IMR-90 (cell line): ENCODE measurements around the gene KATNIP. TPM values are rescaled to one million over a fixed set of nuclear protein-coding genes. Genes with fewer than 3 reads are reported as not detected.

Source experiments
- ATAC-seq: fragments of 200-7000 bp; cut with Tn5 transposase; 2 replicates; pipeline ENCODE4 v1.9.1; 2020; ENCODE audit warnings: low read depth, mild to moderate bottlenecking, moderate library complexity
- BruUV-seq: library from RNA; stranded (reverse); fragments of 400-500 nt; replicated peaks from 2 replicates; lab custom pipeline; 2021; lab: Mats Ljungman, UMichigan
- CTCF ChIA-PET: fragments of 300-600 bp; formaldehyde crosslinking; extraction: SDS; loops from one replicate; lab custom pipeline; 2021; ENCODE audit warnings: antibody characterized with exemption; lab: Yijun Ruan, JAX
- POLR2A ChIA-PET: fragments of 300-600 bp; sonication (Branson Sonifier 250); formaldehyde crosslinking; loops from one replicate; lab custom pipeline; 2022; ENCODE audit warnings: antibody characterized with exemption; ENCODE audit not compliant: unreplicated experiment; lab: Charles Lee
- DNase-seq: peaks from one replicate; pipeline ENCODE4 v3.0.0; 2013
- H2AFZ ChIP-seq: replicated peaks from 2 replicates; pipeline ENCODE3; 2013; ENCODE audit warnings: low read length, mild to moderate bottlenecking; ENCODE audit not compliant: poor library complexity
- H2AK5ac ChIP-seq: 2 replicates; pipeline ENCODE4 v1.6.1; 2013; ENCODE audit warnings: low read depth, low read length, inconsistent platforms
- H2AK9ac ChIP-seq: replicated peaks from 2 replicates; pipeline ENCODE3; 2013; ENCODE audit warnings: mild to moderate bottlenecking, low read depth, low read length, moderate library complexity; ENCODE audit not compliant: poor library complexity
- H2BK120ac ChIP-seq: 2 replicates; pipeline ENCODE4 v1.6.1; 2013; ENCODE audit warnings: low read depth, low read length, inconsistent platforms
- H2BK15ac ChIP-seq: 3 replicates; pipeline ENCODE4 v1.6.1; 2013; ENCODE audit warnings: low read depth, low read length, inconsistent platforms
- H2BK20ac ChIP-seq: 2 replicates; pipeline ENCODE4 v1.6.1; 2013; ENCODE audit warnings: low read depth, mild to moderate bottlenecking, inconsistent platforms, low read length, moderate library complexity
- H2BK5ac ChIP-seq: 2 replicates; pipeline ENCODE4 v1.6.1; 2013; ENCODE audit warnings: mild to moderate bottlenecking, low read depth, low read length, inconsistent platforms; ENCODE audit not compliant: poor library complexity, severe bottlenecking
- H3K14ac ChIP-seq: replicated peaks from 2 replicates; pipeline ENCODE4 v1.6.1; 2013; ENCODE audit warnings: low read depth, low read length, inconsistent platforms
- H3K18ac ChIP-seq: 2 replicates; pipeline ENCODE4 v1.6.1; 2013; ENCODE audit warnings: low read depth, low read length, control low read depth
- H3K23ac ChIP-seq: 2 replicates; pipeline ENCODE4 v1.6.1; 2013; ENCODE audit warnings: low read depth, low read length, inconsistent platforms
- H3K27ac ChIP-seq: 2 replicates; pipeline ENCODE4 v1.5.1; 2013; ENCODE audit warnings: mild to moderate bottlenecking, control low read depth, low read length; ENCODE audit not compliant: insufficient read depth
- H3K27me3 ChIP-seq: 2 replicates; pipeline ENCODE4 v1.6.1; 2013; ENCODE audit warnings: low read length; ENCODE audit not compliant: control insufficient read depth, insufficient read depth
- H3K36me3 ChIP-seq: 2 replicates; pipeline ENCODE4 v1.6.1; 2013; ENCODE audit warnings: low read length, mixed read lengths; ENCODE audit not compliant: control insufficient read depth, insufficient read depth
- H3K4ac ChIP-seq: 2 replicates; pipeline ENCODE4 v1.6.1; 2013; ENCODE audit warnings: low read depth, low read length, inconsistent platforms
- H3K4me1 ChIP-seq: 2 replicates; pipeline ENCODE4 v1.6.1; 2013; ENCODE audit warnings: low read length, mixed read lengths; ENCODE audit not compliant: control insufficient read depth, insufficient read depth
- H3K4me2 ChIP-seq: 2 replicates; pipeline ENCODE4 v1.6.1; 2013; ENCODE audit warnings: low read depth, mild to moderate bottlenecking, control low read depth, low read length, moderate library complexity
- H3K4me3 ChIP-seq: 2 replicates; pipeline ENCODE4 v1.5.1; 2013; ENCODE audit warnings: low read depth, mild to moderate bottlenecking, control low read depth, low read length, moderate library complexity; ENCODE audit not compliant: insufficient read depth
- H3K56ac ChIP-seq: 2 replicates; pipeline ENCODE4 v1.6.1; 2013; ENCODE audit warnings: low read length, inconsistent platforms; ENCODE audit not compliant: insufficient read depth; ENCODE audit errors: extremely low read depth
- H3K79me1 ChIP-seq, 2 experiments: 2 replicates each; pipeline ENCODE4 v1.6.1; 2013; ENCODE audit warnings: low read length in 2 of 2, inconsistent platforms in 1 of 2, low read depth in 1 of 2
- H3K9ac ChIP-seq: 2 replicates; pipeline ENCODE4 v1.6.1; 2013; ENCODE audit warnings: low read depth, low read length, control low read depth
- H3K9me1 ChIP-seq: 2 replicates; pipeline ENCODE4 v1.6.1; 2013; ENCODE audit warnings: low read length, inconsistent platforms; ENCODE audit not compliant: insufficient read depth
- H3K9me3 ChIP-seq: 2 replicates; pipeline ENCODE4 v1.6.1; 2013; ENCODE audit warnings: low read length; ENCODE audit not compliant: control insufficient read depth, insufficient read depth
- H4K20me1 ChIP-seq: 2 replicates; pipeline ENCODE4 v1.6.1; 2013; ENCODE audit warnings: low read length, inconsistent platforms; ENCODE audit not compliant: insufficient read depth
- H4K5ac ChIP-seq: 2 replicates; pipeline ENCODE4 v1.6.1; 2013; ENCODE audit warnings: mild to moderate bottlenecking, low read depth, low read length, control low read depth
- H4K8ac ChIP-seq, 2 experiments: 2 replicates each; pipeline ENCODE4 v1.6.1; 2013; ENCODE audit warnings: low read depth in 2 of 2, low read length in 2 of 2, control low read depth in 1 of 2, inconsistent platforms in 1 of 2
- H4K91ac ChIP-seq: 2 replicates; pipeline ENCODE4 v1.6.1; 2013; ENCODE audit warnings: low read depth, low read length, inconsistent platforms; ENCODE audit not compliant: insufficient read depth
- BHLHE40 ChIP-seq: fragments of 150-350 bp; IDR thresholded peaks from 2 replicates; pipeline ENCODE4 v1.6.1; 2016; ENCODE audit warnings: mild to moderate bottlenecking, low read depth, low read length
- CEBPB ChIP-seq: IDR thresholded peaks from 2 replicates; pipeline ENCODE4 v1.6.1; 2012; ENCODE audit warnings: low read depth, low read length, improper control_type of control experiment
- CHD1 ChIP-seq: IDR thresholded peaks from 2 replicates; pipeline ENCODE4 v1.6.1; 2012; ENCODE audit warnings: low read depth, low read length, improper control_type of control experiment
- CTCF ChIP-seq: conservative IDR thresholded peaks from 2 replicates; pipeline ENCODE4 v1.5.1; 2012; ENCODE audit warnings: mild to moderate bottlenecking, low read depth, low read length, improper control_type of control experiment
- ELK1 ChIP-seq: fragments of 150-350 bp; IDR thresholded peaks from 2 replicates; pipeline ENCODE4 v1.6.1; 2016; ENCODE audit warnings: low read depth, mild to moderate bottlenecking, low read length, moderate library complexity, borderline replicate concordance
- FOS ChIP-seq: fragments of 150-350 bp; IDR thresholded peaks from 2 replicates; pipeline ENCODE4 v1.6.1; 2016; ENCODE audit warnings: low read depth, low read length
- NFE2L2 ChIP-seq: fragments of 150-350 bp; IDR thresholded peaks from 2 replicates; pipeline ENCODE4 v1.6.1; 2016; ENCODE audit warnings: low read depth, mild to moderate bottlenecking, low read length
- POLR2A ChIP-seq: IDR thresholded peaks from 2 replicates; pipeline ENCODE4 v1.6.1; 2012; ENCODE audit warnings: mild to moderate bottlenecking, low read depth, low read length
- RAD21 ChIP-seq: IDR thresholded peaks from 2 replicates; pipeline ENCODE4 v1.6.1; 2012; ENCODE audit warnings: low read length, improper control_type of control experiment
- RCOR1 ChIP-seq: IDR thresholded peaks from 2 replicates; pipeline ENCODE4 v1.6.1; 2012; ENCODE audit warnings: mild to moderate bottlenecking, low read length, improper control_type of control experiment; ENCODE audit not compliant: insufficient replicate concordance
- USF2 ChIP-seq: fragments of 150-350 bp; IDR thresholded peaks from 2 replicates; pipeline ENCODE4 v1.6.1; 2017; ENCODE audit warnings: mild to moderate bottlenecking, antibody characterized with exemption, low read length, low read depth
- WGBS, 2 experiments: methylation state at CpG; one replicate each; pipeline versions ENCODE4 v1.1.5 to v1.1.7; 2013; ENCODE audit warnings: missing lambda C conversion rate in 2 of 2; ENCODE audit not compliant: insufficient read length in 1 of 2; ENCODE audit errors: extremely low coverage in 2 of 2; 5-methylcytosine and 5-hydroxymethylcytosine counted together
- dilution Hi-C: fragments of 300-500 bp; cut with HindIII; formaldehyde crosslinking; loops from one replicate; pipeline ENCODE4 v1.14.3; 2018; ENCODE audit warnings: low sequenced_read_pairs; ENCODE audit not compliant: unreplicated experiment
- in situ Hi-C: fragments of 300-500 bp; cut with MboI; formaldehyde crosslinking; loops from 3 replicates; pipeline ENCODE4 v1.14.3; 2019; ENCODE audit warnings: low sequenced_read_pairs, inconsistent platforms, mixed read lengths
- intact Hi-C: fragments of 100-400 bp; cut with micrococcal nuclease; formaldehyde crosslinking; loops from 2 replicates; pipeline ENCODE4 v1.10.0; 2022
- polyA plus RNA-seq, 3 experiments: library from polyadenylated mRNA; depleted of rRNA; stranded (reverse); fragments of >200 nt; gene quantifications; 2 replicates each; pipeline ENCODE4 v1.2.3, GENCODE V29; 2012; ENCODE audit warnings: low replicate concordance in 1 of 3
- total RNA-seq: library from RNA; depleted of rRNA; stranded (reverse); fragments of >200 nt; gene quantifications from 2 replicates; pipeline ENCODE4 v1.2.3, GENCODE V29; 2012

KATNIP gene
- total and polyA plus RNA-seq, 2 of the 4 experiments (the other 2 are of a cell fraction), result 16.7 to 18.6 TPM

GRCh38 chr16:27558932-27559331 is 9.0 kb downstream of the KATNIP start:
- no CpG with 5 or more reads among the region's 1 CpG for WGBS, 2 experiments
- H3K4me3 ChIP-seq, result no peak overlapping the region
- dilution Hi-C loops, result no loop called here
- no peak overlapping the region for H3K14ac ChIP-seq
- no peak overlapping the region for H2BK5ac ChIP-seq
- H3K9me1 ChIP-seq, result peaks cover 6% of the 10 kb centered on the region; the same call in 1 of the 2 replicates
- intact Hi-C loops, result no loop called here
- H3K18ac ChIP-seq, result no peak overlapping the region
- H2BK15ac ChIP-seq, result no peak overlapping the region
- H2AFZ ChIP-seq, result no peak overlapping the region
- no peak overlapping the region for H3K56ac ChIP-seq
- H3K79me1 ChIP-seq, result peaks cover 21 to 43% of the 10 kb centered on the region in 2 experiments
- POLR2A ChIA-PET, result no interaction called here
- H3K36me3 ChIP-seq, result no peaks in the 10 kb centered on the region
- BruUV-seq, result no TSS peak
- no peak overlapping the region; the same call in 1 of the 2 replicates for H2AK5ac ChIP-seq
- CTCF ChIA-PET, result no interaction called here
- no peak for TF ChIP-seq BHLHE40
- no peak for TF ChIP-seq USF2
- no peak for TF ChIP-seq CEBPB
- TF ChIP-seq CTCF, result no peak
- TF ChIP-seq RCOR1, result no peak
- TF ChIP-seq RAD21, result no peak
- no peak for TF ChIP-seq ELK1
- no peak for TF ChIP-seq CHD1
- TF ChIP-seq NFE2L2, result no peak
- no peak for TF ChIP-seq POLR2A
- TF ChIP-seq FOS, result no peak
- no peaks in the 10 kb centered on the region for H3K9me3 ChIP-seq
- no peak overlapping the region for H2BK20ac ChIP-seq
- no peak overlapping the region for H3K27ac ChIP-seq
- no peaks in the 10 kb centered on the region for H3K27me3 ChIP-seq
- DNase-seq (no peak), ATAC-seq (no peak)
- H3K4me1 ChIP-seq, result no peaks in the 10 kb centered on the region
- H3K4me2 ChIP-seq, result no peak overlapping the region
- H3K9ac ChIP-seq, result no peak overlapping the region
- in situ Hi-C loops, result no loop called here
- no peak overlapping the region for H2BK120ac ChIP-seq
- H4K5ac ChIP-seq, result no peak overlapping the region
- H2AK9ac ChIP-seq, result no peak overlapping the region
- H4K8ac ChIP-seq, result no peak overlapping the region
- H4K91ac ChIP-seq, result no peak overlapping the region
- H4K20me1 ChIP-seq, result peaks cover 4% of the 10 kb centered on the region; the same call in 1 of the 2 replicates
- no peak overlapping the region for H3K4ac ChIP-seq
- no peak overlapping the region for H3K23ac ChIP-seq
